HG02884 (cell line): ENCODE data around the gene FEZ2.
A peak's percentile ranks its signal among the peaks of the same experiment; 100 is the strongest.

Experiments used
- ATAC-seq: cut with Tn5 transposase; IDR thresholded peaks from one replicate; pipeline ENCODE4 v1.9.1; 2021; ENCODE audit warnings: mild to moderate bottlenecking, moderate library complexity; ENCODE audit not compliant: unreplicated experiment

The FEZ2 gene

GRCh38 chr2:36534275-36534799 lies 63.6 kb downstream of the FEZ2 start:
- no peak for ATAC-seq

GRCh38 chr2:36530983-36531354 lies 67.0 kb downstream of the FEZ2 start:
- ATAC-seq: peak; percentile 19

- peak; percentile 72 for ATAC-seq
These were observed 67.6 kb downstream of the FEZ2 start for GRCh38 chr2:36530178-36530982.

- ATAC-seq: no peak
These were observed 69.1 kb downstream of the FEZ2 start for GRCh38 chr2:36528766-36529392.

- ATAC-seq: peak; percentile 56
These were observed 69.7 kb downstream of the FEZ2 start for GRCh38 chr2:36528274-36528673.

GRCh38 chr2:36526226-36526625 lies 71.7 kb downstream of the FEZ2 start:
- ATAC-seq: no peak

- ATAC-seq: no peak
These were observed 72.7 kb downstream of the FEZ2 start for GRCh38 chr2:36525245-36525644.

GRCh38 chr2:36523153-36523552 lies 74.8 kb downstream of the FEZ2 start:
- no peak for ATAC-seq

- ATAC-seq: no peak
These were observed 77.5 kb downstream of the FEZ2 start for GRCh38 chr2:36520431-36520830.

- ATAC-seq: no peak
These were observed 81.7 kb downstream of the FEZ2 start for GRCh38 chr2:36516136-36516870.

GRCh38 chr2:36515538-36515937 lies 82.4 kb downstream of the FEZ2 start:
- no peak for ATAC-seq

GRCh38 chr2:36513661-36514060 lies 84.3 kb downstream of the FEZ2 start:
- ATAC-seq: no peak

GRCh38 chr2:36512705-36513104 lies 85.3 kb downstream of the FEZ2 start:
- no peak for ATAC-seq

- no peak for ATAC-seq
These were observed 85.9 kb downstream of the FEZ2 start for GRCh38 chr2:36511858-36512603.

GRCh38 chr2:36509075-36509474 lies 88.9 kb downstream of the FEZ2 start:
- ATAC-seq: no peak

- peak; percentile 95 for ATAC-seq
These were observed 90.6 kb downstream of the FEZ2 start for GRCh38 chr2:36507408-36507812.
